Fibroblast of skin of right quadriceps (primary cell): Measurements from ENCODE around the gene CLIP4.
"Not testable (repeated sequence)": the region's sequence is repeated elsewhere in the genome, so short reads cannot be mapped to it uniquely, and the experiment has no call there.

Source experiments
- DNase-seq: peaks from one replicate; pipeline ENCODE4 v3.0.0-alpha.2; 2013

The CLIP4 gene

GRCh38 chr2:29114946-29115609 lies at the start of gene CLIP4:
CLIP4 (plus strand) TSS chr2:29115415; CDS start chr2:29121389, 5,974 bp downstream.
- peak; percentile 42 for DNase-seq

GRCh38 chr2:29066271-29066860 lies 48.8 kb upstream of the CLIP4 start:
- no peak for DNase-seq

GRCh38 chr2:29066997-29067605 lies 48.1 kb upstream of the CLIP4 start:
- no peak for DNase-seq

GRCh38 chr2:29068513-29068912 lies 46.7 kb upstream of the CLIP4 start:
- DNase-seq, result no peak

GRCh38 chr2:29070526-29070925 lies 44.7 kb upstream of the CLIP4 start:
- no peak for DNase-seq

- no peak for DNase-seq
Observed at GRCh38 chr2:29071032-29071975, 43.9 kb upstream of the CLIP4 start.

- no peak for DNase-seq
Observed at GRCh38 chr2:29072251-29072650, 43.0 kb upstream of the CLIP4 start.

GRCh38 chr2:29072971-29073725 lies 42.1 kb upstream of the CLIP4 start:
- DNase-seq, result no peak

- no peak for DNase-seq
Observed at GRCh38 chr2:29073933-29074332, 41.3 kb upstream of the CLIP4 start.

GRCh38 chr2:29074411-29074810 lies 40.8 kb upstream of the CLIP4 start, which contains the start of gene PCARE:
PCARE (minus strand) TSS chr2:29074523; CDS start chr2:29074261, 262 bp downstream.
- DNase-seq, result no peak

- DNase-seq, result no peak
Observed at GRCh38 chr2:29075894-29076705, 39.1 kb upstream of the CLIP4 start.

- DNase-seq, result no peak
Observed at GRCh38 chr2:29079887-29080286, 35.3 kb upstream of the CLIP4 start.

GRCh38 chr2:29080886-29081743 lies 34.1 kb upstream of the CLIP4 start:
- no peak for DNase-seq

- DNase-seq, result no peak
Observed at GRCh38 chr2:29082804-29083495, 32.3 kb upstream of the CLIP4 start.

GRCh38 chr2:29084554-29084953 lies 30.7 kb upstream of the CLIP4 start:
- no peak for DNase-seq

- not testable (repeated sequence) for DNase-seq
Observed at GRCh38 chr2:29090311-29090710, 24.9 kb upstream of the CLIP4 start.

- DNase-seq, result no peak
Observed at GRCh38 chr2:29096969-29097368, 18.2 kb upstream of the CLIP4 start.

GRCh38 chr2:29097569-29097968 lies 17.6 kb upstream of the CLIP4 start:
- no peak for DNase-seq

- no peak for DNase-seq
Observed at GRCh38 chr2:29100564-29100963, 14.7 kb upstream of the CLIP4 start.

GRCh38 chr2:29104688-29105087 lies 10.5 kb upstream of the CLIP4 start:
- DNase-seq, result no peak
